Naive thymus-derived CD4-positive, alpha-beta T cell (primary cell): ENCODE results near the gene ZSCAN4. TPM values are rescaled to one million over a fixed set of nuclear protein-coding genes. Genes with fewer than 3 reads are reported as not detected.

Experiments used
- polyA plus RNA-seq, 2 donors: library from polyadenylated mRNA; unstranded; fragments of 300-500 nt; fragmentation: Illumina TruSeq; gene quantifications; one replicate each; pipeline ENCODE4 v1.2.3, GENCODE V29; 2021
- total RNA-seq, 6 experiments: library from RNA in 5 of 6; stranded (reverse) in 5 of 6; gene quantifications; 1 replicate in 5 of 6; 2 replicates in 1 of 6; pipeline ENCODE4 v1.2.3 and lab custom pipeline; 2021 to 2026

Gene ZSCAN4
- total and polyA plus RNA-seq, 7 experiments from 2014 or later = not detected

Other genes with a start within 250 kb of the ZSCAN4 start
- 10 to 100 TPM in 4 of 5 experiments, 1 to 10 TPM in 1; 8.9 to 17.9 (median 13.2) TPM for gene ZNF749, start 233.6 kb upstream of the ZSCAN4 start, total RNA-seq
- gene ZNF749, start 233.6 kb upstream of the ZSCAN4 start, polyA plus RNA-seq = 10 to 100 TPM; 11.5 to 14.4 TPM
- under 1 TPM; 0.15 to 0.78 (median 0.37) TPM for gene VN1R1, start 211.8 kb upstream of the ZSCAN4 start, total RNA-seq
- gene VN1R1, start 211.8 kb upstream of the ZSCAN4 start, polyA plus RNA-seq = under 1 TPM; 0.13 to 0.17 TPM
- gene ZNF772, start 191.4 kb upstream of the ZSCAN4 start, total RNA-seq = 10 to 100 TPM in 2 of 5 experiments, 1 to 10 TPM in 3; 1.5 to 20.5 (median 4.3) TPM
- gene ZNF772, start 191.4 kb upstream of the ZSCAN4 start, polyA plus RNA-seq = 1 to 10 TPM; 5.2 to 5.4 TPM
- 10 to 100 TPM in 3 of 5 experiments, 1 to 10 TPM in 2; 7.1 to 27.6 (median 12.2) TPM for gene ZNF419, start 181.2 kb upstream of the ZSCAN4 start, total RNA-seq
- 10 to 100 TPM in 1 of 2 donors, 1 to 10 TPM in 1; 7.0 to 11.7 TPM for gene ZNF419, start 181.2 kb upstream of the ZSCAN4 start, polyA plus RNA-seq
- 10 to 100 TPM in 3 of 5 experiments, 1 to 10 TPM in 2; 5.8 to 32.7 (median 14.4) TPM for gene ZNF773, start 169.0 kb upstream of the ZSCAN4 start, total RNA-seq
- gene ZNF773, start 169.0 kb upstream of the ZSCAN4 start, polyA plus RNA-seq = 10 to 100 TPM in 1 of 2 donors, 1 to 10 TPM in 1; 9.7 to 18.9 TPM
- gene ZNF549, start 141.6 kb upstream of the ZSCAN4 start, total RNA-seq = 10 to 100 TPM in 3 of 5 experiments, 1 to 10 TPM in 2; 6.9 to 24.8 (median 11.3) TPM
- 10 to 100 TPM in 1 of 2 donors, 1 to 10 TPM in 1; 6.1 to 11.4 TPM for gene ZNF549, start 141.6 kb upstream of the ZSCAN4 start, polyA plus RNA-seq
- 10 to 100 TPM; 12.9 to 56.2 (median 23.5) TPM for gene ZNF550, start 109.1 kb upstream of the ZSCAN4 start, total RNA-seq
- 10 to 100 TPM in 1 of 2 donors, 1 to 10 TPM in 1; 8.6 to 17.7 TPM for gene ZNF550, start 109.1 kb upstream of the ZSCAN4 start, polyA plus RNA-seq
- gene ZNF416, start 90.0 kb upstream of the ZSCAN4 start, total RNA-seq = 10 to 100 TPM in 2 of 5 experiments, 1 to 10 TPM in 3; 4.4 to 13.8 (median 5.7) TPM
- gene ZNF416, start 90.0 kb upstream of the ZSCAN4 start, polyA plus RNA-seq = 10 to 100 TPM in 1 of 2 donors, 1 to 10 TPM in 1; 4.9 to 10.4 TPM
- 10 to 100 TPM in 2 of 5 experiments, 1 to 10 TPM in 3; 4.8 to 14.1 (median 7.0) TPM for gene ZIK1, start 84.8 kb upstream of the ZSCAN4 start, total RNA-seq
- gene ZIK1, start 84.8 kb upstream of the ZSCAN4 start, polyA plus RNA-seq = 10 to 100 TPM in 1 of 2 donors, 1 to 10 TPM in 1; 8.7 to 13.7 TPM
- gene ZNF530, start 69.0 kb upstream of the ZSCAN4 start, total RNA-seq = 10 to 100 TPM in 1 of 5 experiments, 1 to 10 TPM in 4; 2.0 to 10.9 (median 6.2) TPM
- gene ZNF530, start 69.0 kb upstream of the ZSCAN4 start, polyA plus RNA-seq = 1 to 10 TPM; 7.1 to 9.3 TPM
- 10 to 100 TPM; 14.6 to 33.9 (median 25.7) TPM for gene ZNF134, start 54.7 kb upstream of the ZSCAN4 start, total RNA-seq
- gene ZNF134, start 54.7 kb upstream of the ZSCAN4 start, polyA plus RNA-seq = 10 to 100 TPM in 1 of 2 donors, 1 to 10 TPM in 1; 8.0 to 16.7 TPM
- gene ZNF211, start 35.8 kb upstream of the ZSCAN4 start, total RNA-seq = 10 to 100 TPM; 18.0 to 56.7 (median 33.7) TPM
- 10 to 100 TPM; 15.1 to 27.9 TPM for gene ZNF211, start 35.8 kb upstream of the ZSCAN4 start, polyA plus RNA-seq
- 10 to 100 TPM in 4 of 5 experiments, 1 to 10 TPM in 1; 9.4 to 22.5 (median 20.5) TPM for gene ZNF551, start 13.0 kb downstream of the ZSCAN4 start, total RNA-seq
- gene ZNF551, start 13.0 kb downstream of the ZSCAN4 start, polyA plus RNA-seq = 10 to 100 TPM; 11.4 to 12.2 TPM
- gene ZNF154, start 40.3 kb downstream of the ZSCAN4 start, total RNA-seq = 10 to 100 TPM in 1 of 5 experiments, 1 to 10 TPM in 4; 2.4 to 18.5 (median 6.9) TPM
- 1 to 10 TPM in 1 of 2 donors, under 1 TPM in 1; 0.78 to 3.4 TPM for gene ZNF154, start 40.3 kb downstream of the ZSCAN4 start, polyA plus RNA-seq
- gene ZNF671, start 58.7 kb downstream of the ZSCAN4 start, total RNA-seq = 10 to 100 TPM; 11.0 to 37.6 (median 14.6) TPM
- 10 to 100 TPM; 26.3 to 36.3 TPM for gene ZNF671, start 58.7 kb downstream of the ZSCAN4 start, polyA plus RNA-seq
- 10 to 100 TPM; 18.9 to 52.3 (median 21.8) TPM for gene ZNF776, start 77.9 kb downstream of the ZSCAN4 start, total RNA-seq
- 10 to 100 TPM in 1 of 2 donors, 1 to 10 TPM in 1; 6.5 to 11.1 TPM for gene ZNF776, start 77.9 kb downstream of the ZSCAN4 start, polyA plus RNA-seq
- gene ZNF586, start 100.7 kb downstream of the ZSCAN4 start, total RNA-seq = 10 to 100 TPM; 16.4 to 47.5 (median 42.6) TPM
- gene ZNF586, start 100.7 kb downstream of the ZSCAN4 start, polyA plus RNA-seq = 10 to 100 TPM; 25.5 to 31.8 TPM
- 10 to 100 TPM; 10.6 to 21.9 (median 16.3) TPM for gene ZNF552, start 146.0 kb downstream of the ZSCAN4 start, total RNA-seq
- gene ZNF552, start 146.0 kb downstream of the ZSCAN4 start, polyA plus RNA-seq = 10 to 100 TPM; 10.9 to 16.5 TPM
- gene ZNF587B, start 161.4 kb downstream of the ZSCAN4 start, total RNA-seq = 10 to 100 TPM; 18.9 to 32.3 (median 24.0) TPM
- 1 to 10 TPM; 1.7 to 2.9 TPM for gene ZNF587B, start 161.4 kb downstream of the ZSCAN4 start, polyA plus RNA-seq
- 10 to 100 TPM; 46.9 to 65.1 (median 48.8) TPM for gene ZNF587, start 180.9 kb downstream of the ZSCAN4 start, total RNA-seq
- 1 to 10 TPM; 4.2 to 6.4 TPM for gene ZNF587, start 180.9 kb downstream of the ZSCAN4 start, polyA plus RNA-seq
- gene ZNF814, start 220.1 kb downstream of the ZSCAN4 start, total RNA-seq = 10 to 100 TPM; 12.7 to 56.9 (median 32.7) TPM
- 10 to 100 TPM; 22.2 to 25.7 TPM for gene ZNF814, start 220.1 kb downstream of the ZSCAN4 start, polyA plus RNA-seq
- 10 to 100 TPM; 21.6 to 44.7 (median 28.1) TPM for gene ZNF417, start 247.7 kb downstream of the ZSCAN4 start, total RNA-seq
- 1 to 10 TPM; 2.6 to 8.5 TPM for gene ZNF417, start 247.7 kb downstream of the ZSCAN4 start, polyA plus RNA-seq